HG02938 (cell line): ENCODE measurements around the gene WDR1.

ENCODE experiments used
- ATAC-seq: cut with Tn5 transposase; IDR thresholded peaks from one replicate; pipeline ENCODE4 v1.9.1; 2021; ENCODE audit warnings: mild to moderate bottlenecking, moderate library complexity; ENCODE audit not compliant: unreplicated experiment

The WDR1 gene

DNA sequence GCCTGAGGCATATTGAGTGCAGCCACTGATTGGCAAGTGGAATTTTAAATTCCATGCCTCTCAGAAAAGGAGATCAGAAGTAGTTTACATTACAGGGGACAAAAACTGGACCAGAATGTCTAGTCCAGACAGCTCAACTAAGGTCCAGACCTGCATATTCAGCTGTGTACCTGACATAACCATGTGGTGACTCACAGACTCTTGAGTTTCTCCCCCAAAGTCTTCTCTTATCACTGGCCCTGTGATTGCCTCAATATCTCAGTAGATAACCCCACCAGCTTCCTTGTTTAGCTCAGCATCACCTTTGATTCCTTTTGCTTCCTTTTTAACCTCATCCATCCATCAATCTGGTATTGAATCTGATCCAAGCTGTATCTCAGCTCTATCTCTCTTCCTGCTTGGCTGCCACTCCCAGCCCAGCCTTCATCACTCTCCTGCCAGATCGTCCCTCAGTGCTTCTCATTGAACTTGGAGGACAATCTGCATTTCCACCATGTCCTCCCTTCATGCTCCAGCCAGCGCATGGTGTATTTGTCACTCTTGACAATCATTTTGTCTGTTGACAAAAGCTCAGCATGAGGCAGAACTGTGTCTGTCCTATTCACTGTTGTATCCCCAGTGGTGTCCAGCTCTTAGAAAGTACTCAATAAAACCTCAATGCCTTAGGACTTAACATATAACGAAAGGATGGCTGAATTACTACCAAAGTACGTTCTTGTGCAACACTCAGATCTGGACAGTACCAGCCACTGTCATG is 67.5 kb downstream of the WDR1 start:
- ATAC-seq, result no peak

DNA sequence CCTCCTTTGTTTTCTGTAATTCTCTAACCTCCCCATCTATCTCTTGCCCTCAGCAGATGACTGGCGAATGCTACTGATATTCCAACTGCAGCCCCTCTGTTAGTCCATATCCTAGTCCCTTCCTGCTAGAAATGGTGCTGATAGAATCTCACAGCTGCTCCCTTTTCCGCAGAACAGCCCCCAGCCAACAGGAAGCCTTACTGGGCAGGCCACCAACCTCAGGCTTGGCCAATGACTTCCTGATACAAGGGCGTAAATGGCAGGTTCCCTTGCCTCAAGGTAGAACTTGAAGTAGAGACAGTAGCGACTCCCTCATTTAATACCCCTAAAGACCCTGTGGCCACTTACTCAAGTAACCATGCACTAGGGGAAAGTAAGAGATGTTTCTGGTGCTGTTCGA is 68.6 kb downstream of the WDR1 start:
- ATAC-seq, result no peak

DNA sequence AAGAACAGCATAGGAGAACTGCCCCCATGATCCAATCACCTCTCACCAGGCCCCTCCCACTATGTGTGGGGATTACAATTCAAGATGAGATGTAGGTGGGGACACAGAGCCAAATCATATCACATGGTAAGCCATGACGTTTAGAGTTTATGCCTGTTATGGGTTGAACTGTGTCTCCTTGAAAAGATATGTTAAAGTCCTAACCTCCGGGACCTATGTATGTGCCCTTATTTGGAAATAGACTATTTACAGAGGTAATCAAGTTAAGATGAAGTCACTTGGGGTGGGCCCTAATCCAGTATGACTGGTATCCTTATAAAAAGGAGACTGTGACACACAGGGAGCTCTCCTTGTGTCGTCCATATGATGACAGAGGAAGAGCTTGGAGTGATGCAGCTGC is 70.1 kb downstream of the WDR1 start:
- ATAC-seq, result no peak

DNA sequence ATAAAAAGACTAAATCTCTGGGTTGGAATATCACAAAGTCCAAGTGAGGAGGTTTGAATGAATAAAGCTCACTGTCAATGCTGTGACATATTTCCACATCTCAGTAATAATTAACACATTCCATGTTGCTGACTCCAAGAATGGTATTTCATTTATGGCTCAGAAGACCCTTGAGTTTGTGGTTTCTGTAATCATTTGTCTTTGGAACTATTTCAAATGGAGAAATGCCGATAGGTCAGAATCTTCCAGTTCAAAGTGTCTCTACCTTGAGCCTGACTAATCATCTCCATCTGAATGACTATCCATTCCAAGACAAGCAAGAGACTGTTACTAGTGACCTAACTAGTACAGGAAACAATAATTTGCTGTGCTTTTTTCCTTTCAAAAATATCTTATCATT is 71.1 kb downstream of the WDR1 start:
- ATAC-seq, result no peak

DNA sequence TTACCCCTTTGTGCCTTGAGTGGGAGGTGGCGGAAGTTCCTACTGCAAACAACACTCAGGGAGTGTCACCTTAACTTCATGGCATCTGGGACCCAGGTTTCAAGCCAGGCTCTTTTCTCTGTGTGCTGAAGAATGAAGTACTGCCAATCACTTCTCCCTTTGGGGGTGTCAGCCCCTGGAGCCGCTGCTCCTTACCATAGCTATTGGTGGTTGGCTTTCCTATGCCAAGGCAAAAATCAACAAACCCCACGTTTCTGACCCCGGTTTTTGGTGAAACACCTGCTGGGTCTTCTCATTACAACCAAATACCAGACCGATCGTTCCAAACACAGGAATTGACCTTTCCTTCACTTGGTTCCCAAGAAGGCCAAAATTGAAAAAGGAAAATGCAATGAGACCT is 75.6 kb downstream of the WDR1 start:
- ATAC-seq, result no peak

DNA sequence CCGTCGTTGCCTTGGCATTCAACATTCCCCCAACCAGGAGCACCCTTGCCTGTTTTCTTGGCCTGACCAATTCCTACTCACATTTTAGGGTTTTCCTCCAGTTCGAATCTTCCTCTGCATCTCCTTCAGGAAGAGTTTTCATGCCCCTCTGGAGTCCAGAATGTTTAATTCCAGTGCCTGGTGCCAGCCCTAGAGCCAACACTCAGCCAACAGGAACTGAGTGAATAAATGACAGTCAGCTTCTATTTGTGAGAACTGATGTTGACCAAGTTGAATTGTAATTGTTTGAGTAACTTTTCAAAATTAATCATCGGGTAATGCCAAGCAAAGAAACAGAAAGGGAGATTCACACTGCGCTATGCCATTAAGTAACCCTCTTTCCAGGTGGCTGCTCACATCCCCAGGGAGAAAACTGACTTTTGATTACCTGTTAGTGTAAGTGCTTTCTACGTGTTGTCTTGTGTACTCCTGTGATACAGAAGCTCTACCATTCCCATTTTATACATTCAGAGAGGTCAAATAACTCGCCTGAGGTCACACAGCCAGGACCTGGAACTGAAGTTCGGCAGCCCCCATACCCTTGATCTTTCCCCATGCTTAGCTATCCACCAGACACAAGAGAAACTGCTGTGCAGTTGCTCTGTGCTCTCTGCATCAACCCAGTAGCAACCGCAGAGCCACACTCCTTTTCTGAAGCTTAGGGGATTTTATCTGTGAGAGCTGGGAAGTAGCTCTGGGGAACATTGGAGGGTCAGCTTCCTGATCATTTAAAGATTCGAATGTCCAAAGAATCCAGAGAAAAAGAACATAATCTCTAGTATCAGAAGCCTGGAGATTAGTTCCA is 76.3 kb downstream of the WDR1 start:
- no peak for ATAC-seq

DNA sequence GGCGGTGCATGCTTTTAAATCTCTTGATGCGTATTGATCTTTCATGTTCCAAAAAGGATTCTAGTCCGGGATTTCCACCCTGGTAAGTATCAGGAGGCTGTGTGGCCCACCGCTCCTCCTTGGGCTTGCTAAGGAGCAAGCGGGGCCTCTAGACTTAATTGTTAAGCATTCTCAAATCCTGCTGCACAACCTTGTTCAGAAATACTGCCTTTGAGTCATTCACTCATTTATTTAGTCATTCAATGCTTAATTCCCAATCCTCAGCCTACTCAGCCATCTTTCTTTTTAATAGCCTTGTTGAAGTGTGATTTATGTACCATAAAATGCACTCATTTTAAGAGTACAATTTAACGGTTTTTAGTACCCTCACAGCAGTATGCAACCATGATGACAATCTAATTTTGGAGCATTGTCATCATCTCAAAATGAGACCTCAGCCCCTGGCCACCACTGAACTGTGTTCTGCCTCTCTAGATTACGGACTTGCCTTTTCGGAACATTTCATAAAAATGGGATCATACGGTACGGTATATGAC is 79.7 kb downstream of the WDR1 start:
- no peak for ATAC-seq

DNA sequence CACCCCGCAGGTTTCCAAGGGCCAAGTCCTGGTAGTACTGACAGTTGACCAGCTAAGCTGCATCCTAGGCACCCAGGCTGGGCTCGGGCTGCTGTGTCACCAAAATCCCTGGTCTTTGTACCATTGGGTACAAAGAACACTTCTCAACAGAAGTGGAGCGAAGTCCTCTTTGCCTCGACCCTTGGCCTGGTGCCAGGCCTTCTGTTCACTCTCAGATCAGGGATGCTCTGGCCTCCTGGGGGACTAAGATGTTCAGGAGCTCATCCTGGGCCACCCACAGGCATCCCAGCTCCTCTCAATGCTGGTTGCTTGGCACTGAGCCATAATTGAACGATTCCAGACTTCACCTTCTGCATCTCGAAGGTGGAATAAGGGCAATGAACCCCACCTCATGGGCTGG is 81.5 kb downstream of the WDR1 start:
- ATAC-seq, result no peak

DNA sequence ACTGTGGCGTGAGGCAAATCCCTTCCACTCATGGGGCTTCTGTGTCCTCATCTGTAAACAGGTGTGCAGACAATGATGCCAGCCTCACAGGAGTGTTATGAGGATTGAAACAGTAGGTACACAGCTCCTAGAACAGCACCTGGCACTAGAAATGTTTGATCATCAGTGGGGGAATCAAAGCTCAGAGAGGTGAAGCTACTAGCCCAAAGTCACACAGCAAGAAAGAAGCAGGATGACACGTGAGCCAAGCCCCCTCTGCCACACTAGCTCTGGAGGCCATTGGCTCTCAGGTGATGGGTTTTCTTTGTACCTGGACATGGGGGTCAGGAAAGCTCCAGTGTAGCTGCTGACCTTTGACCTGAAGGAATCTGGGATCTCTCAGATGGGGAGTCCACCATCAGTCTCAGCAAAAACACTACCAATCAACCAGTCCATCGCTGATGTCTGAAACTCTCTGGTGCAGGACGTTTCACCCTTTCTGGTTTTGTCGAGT is 81.9 kb downstream of the WDR1 start:
- ATAC-seq, result no peak

DNA sequence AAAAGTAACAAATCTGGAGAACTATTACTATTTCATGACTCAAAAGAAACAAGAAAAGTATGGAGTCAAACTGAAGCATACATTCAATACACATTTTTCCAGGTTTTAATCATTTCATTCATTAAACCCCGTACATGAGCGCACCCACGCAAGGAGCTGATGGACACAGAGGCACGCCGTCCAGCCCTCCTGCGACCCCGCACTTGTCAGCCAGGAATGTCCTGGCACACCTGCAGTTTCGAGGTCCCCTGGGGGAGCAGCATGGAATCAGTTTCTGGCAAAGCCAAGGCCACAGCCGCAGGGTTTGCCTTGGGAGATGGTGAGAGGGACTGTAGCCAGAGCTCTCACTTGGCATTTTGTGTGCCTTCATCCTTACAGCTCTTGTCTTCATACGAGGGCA is 82.5 kb downstream of the WDR1 start:
- ATAC-seq, result no peak

DNA sequence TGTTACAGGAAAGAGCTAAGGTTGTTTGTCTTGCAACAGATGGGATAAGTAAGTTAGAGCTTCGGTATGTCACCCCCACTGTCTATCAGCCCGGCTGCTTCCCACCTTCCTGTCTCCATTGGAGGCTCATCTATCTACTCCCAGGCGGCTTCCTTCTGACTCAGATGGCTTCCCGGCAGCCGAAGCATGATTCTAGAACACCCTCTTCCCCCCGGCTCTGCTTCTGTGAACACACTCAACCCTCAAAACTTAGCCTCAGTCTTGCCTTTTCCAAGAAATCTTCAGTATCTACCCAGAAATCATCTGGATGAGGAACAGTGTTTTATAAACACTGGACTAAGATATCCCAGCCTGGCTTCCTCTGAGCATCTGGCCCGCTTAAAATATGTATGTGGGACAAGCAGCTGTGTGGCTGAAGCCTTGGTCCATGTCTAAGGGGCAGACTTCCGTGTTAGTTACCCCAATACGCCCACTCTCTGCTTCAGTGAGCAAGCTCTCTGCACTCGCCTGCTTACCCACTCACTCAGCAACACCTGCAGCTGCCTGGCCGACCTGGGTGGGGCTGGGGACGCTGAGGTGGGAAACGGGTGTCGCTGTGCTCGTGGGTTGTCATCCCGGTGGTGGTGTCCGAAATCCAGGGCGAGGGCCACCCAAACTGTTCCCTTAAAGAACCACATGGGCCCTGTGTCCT is 83.3 kb downstream of the WDR1 start:
- ATAC-seq, result no peak

DNA sequence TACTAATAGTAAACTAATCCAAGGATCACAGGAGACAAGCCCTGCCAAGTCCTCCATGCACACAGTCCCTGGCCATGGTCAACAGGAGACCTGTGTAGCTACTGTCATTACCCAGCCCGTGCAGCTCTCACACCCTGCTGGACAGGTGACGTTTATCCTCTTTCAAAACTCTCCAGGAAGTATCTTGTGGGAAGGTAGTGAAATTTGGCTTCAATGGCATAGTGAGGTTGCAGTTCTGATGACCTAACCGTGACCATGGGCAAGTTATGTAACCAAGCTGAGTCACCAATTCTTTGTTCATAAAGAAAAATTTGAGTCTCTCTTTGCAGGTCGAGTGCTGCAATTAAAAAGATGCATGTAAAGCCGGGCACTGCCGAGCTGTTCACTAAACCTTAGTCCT is 84.0 kb downstream of the WDR1 start:
- ATAC-seq, result no peak

DNA sequence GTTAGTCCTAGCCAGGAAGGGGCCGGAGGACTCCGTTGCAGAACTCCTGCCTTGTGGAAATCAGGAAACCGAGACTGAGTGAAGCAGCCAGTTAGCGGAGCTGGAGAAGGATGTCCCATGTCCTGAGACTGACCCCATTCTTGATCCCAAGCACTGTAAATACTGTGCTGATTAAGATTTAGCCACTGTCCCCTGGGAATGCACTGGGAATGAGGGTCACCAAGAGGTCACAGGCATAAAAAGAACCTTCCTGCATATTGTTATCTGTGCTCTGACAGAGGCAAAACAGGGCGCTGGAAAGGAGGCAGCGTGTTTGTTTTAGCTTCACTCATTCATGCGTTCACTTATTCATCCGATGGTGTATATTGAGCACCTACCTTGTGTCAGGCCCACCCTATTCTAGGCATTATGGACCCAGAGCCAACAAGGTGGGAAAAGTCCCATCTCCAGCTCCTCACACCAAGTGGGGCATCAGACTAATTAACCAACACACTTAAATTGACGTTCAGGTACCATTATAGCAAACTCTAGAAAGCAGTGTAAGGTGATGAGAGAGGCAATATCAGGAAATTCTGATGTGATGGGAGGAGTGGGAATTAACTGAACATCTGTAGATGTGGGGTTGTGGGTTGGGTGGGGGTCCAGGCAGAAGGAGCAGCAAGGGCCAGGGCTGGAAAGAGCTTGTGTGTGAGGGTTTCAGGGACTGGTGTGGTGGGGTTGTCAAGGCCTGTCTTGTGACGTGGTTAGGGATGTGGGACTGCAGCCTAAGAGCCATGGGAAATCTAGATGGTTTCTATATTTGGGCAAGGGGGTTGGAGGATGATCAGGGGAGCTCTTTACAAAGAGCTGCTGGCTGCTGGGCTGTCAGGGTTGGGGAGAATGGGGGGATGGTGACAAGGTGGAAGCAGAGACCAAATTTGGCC is 84.7 kb downstream of the WDR1 start:
- no peak for ATAC-seq

DNA sequence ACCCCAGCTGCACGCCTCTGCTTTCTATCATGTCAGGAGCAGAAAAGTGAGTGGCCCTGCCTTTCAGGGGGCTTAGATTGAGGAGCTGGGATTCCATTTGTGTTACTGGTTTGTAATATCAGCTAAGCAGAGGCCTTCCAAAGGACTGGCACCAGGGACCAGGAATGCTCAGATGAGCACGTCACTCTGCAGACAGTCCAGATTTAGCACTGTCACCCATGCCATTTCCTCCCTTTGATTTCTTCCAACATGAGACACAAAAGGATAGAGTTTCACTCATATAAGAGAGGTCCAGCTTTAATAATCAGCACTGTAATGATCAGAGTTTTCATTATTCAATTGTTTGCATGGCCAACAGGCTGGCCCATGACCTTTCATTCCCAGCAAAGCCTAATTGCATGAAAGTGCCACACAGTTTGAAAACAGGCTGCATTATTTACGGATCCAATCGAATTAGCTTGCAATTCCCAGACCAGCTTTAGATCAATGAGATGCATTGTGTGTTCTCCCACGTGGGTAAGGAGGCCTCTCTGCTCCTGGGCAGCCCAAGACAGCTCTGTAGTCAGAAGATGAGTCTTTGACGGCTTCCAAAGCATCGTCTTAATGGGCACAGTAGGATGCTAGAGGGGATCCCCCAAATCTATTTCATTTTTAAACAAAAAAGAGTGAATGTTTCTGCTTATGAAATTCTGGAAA is 85.5 kb downstream of the WDR1 start:
- ATAC-seq, result no peak

DNA sequence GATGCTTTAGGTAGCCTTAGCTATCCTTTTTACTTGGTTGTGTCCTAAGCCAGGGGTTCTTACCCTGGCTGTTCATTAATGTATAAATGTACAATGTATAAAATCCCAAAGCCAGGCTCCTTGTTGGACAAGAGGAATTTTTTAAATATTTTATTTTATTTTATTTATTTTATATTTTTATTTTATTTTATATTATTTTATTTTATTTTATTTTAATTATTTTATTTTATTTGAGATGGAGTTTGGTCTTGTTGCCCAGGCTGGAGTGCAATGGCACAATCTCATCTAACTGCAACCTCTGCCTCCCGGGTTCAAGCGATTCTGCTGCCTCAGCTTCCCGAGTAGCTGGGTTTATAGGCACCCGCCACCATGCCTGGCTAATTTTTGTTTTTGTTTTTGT is 87.2 kb downstream of the WDR1 start:
- ATAC-seq, result no peak

DNA sequence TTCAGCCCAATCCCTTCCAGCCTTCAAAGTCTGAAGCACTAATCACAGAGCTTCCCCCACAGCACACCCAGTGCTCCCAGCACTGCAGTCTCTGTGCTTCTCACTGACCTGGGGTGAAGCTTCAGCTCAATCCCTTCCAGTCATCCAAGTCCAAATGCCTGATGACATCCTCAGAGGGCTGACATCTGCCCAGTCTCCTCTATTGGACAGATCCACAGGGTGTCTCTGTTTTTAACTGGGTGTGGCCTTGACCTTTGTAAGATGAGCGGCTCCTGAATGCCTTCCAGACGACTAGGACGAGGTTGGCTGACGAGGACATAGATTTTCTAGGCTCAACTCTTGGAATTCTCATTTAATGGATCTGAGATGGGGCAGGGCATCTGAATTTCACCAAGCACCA is 87.7 kb downstream of the WDR1 start:
- ATAC-seq, result no peak

DNA sequence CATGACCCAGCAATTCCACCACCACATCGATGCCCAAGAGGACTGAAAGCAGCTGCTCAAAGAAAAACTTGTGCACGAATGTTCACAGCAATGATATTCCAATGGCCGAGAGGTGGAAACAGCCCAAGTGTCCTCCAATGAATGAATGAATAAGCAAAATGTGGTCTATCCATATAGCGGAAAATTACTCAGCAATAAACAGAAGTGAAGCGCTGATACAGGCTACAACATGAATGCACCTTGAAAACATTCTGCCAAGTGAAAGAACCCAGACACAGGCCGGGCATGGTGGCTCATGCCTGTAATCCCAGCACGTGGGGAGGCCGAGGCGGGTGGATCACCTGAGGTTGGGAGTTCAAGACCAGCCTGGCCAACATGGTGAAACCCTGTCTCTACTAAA is 90.1 kb downstream of the WDR1 start:
- ATAC-seq, result no peak

DNA sequence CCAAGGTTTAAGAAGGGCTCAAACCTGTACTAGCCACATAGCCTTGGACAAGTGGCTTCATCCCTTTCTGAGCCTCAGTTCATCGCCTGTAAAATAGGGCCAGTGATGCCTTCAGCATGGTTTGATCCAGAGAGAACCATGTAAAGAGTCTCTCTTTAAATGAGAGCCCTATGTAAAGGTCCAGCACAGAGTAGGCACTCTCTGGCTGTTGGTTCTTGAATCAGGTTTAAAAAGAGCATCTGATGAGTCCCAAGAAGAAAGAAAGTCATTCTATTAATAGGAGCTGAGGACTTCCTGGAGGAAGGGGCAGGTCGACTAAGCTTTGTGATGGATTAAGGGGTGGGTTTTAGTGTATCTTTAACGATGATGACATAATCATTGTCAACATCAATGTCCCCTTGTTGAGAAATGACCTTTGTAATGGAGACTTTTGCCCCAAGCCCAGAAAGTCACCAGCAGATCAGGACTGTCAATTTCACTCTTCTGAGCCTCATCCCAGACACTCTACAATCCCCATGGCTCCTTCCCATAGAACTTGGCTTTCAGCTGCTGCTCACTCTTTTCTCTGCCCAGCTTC is 91.3 kb downstream of the WDR1 start:
- ATAC-seq, result no peak
